ENCODE results near the gene SQSTM1. TPM values are rescaled to one million over a fixed set of nuclear protein-coding genes. Genes with fewer than 3 reads are reported as not detected.

Gene SQSTM1
- total RNA-seq, 2 experiments from 2014 or later: 70.6 to 87.6 TPM

GRCh38 chr5:179795049-179795862, 25.4 kb upstream of the SQSTM1 start:
- Mint-ChIP-seq H3K36me3 (ENCODE audit: low read depth) (peaks cover 18% of the 10 kb centered on the region), H3K27me3 (no peaks in the 10 kb centered on the region), H3K27ac (no peak overlapping the region), H3K9me3 (ENCODE audit: low read depth) (no peaks in the 10 kb centered on the region), H3K4me1 (peaks cover 25% of the 10 kb centered on the region), H3K4me3 (peak overlapping the region; percentile 55)
- ChIA-PET CTCF (interaction anchor here (0.6 to 1.6 kb wide), 5 partner anchors 8 to 295 kb away, joined by 3 to 5 read pairs (median 3); partner anchors contain the start of gene MAML1), POLR2A (no interaction called here)
- ATAC-seq (peak; percentile 2), DNase-seq (peak; percentile 36)
- intact Hi-C loops (cut with DNase I, micrococcal nuclease): loop anchor here in 1 of 2 experiments (5.0 kb wide), 1 partner anchor 118 kb away; no protein-coding TSS in a partner anchor

DNA sequence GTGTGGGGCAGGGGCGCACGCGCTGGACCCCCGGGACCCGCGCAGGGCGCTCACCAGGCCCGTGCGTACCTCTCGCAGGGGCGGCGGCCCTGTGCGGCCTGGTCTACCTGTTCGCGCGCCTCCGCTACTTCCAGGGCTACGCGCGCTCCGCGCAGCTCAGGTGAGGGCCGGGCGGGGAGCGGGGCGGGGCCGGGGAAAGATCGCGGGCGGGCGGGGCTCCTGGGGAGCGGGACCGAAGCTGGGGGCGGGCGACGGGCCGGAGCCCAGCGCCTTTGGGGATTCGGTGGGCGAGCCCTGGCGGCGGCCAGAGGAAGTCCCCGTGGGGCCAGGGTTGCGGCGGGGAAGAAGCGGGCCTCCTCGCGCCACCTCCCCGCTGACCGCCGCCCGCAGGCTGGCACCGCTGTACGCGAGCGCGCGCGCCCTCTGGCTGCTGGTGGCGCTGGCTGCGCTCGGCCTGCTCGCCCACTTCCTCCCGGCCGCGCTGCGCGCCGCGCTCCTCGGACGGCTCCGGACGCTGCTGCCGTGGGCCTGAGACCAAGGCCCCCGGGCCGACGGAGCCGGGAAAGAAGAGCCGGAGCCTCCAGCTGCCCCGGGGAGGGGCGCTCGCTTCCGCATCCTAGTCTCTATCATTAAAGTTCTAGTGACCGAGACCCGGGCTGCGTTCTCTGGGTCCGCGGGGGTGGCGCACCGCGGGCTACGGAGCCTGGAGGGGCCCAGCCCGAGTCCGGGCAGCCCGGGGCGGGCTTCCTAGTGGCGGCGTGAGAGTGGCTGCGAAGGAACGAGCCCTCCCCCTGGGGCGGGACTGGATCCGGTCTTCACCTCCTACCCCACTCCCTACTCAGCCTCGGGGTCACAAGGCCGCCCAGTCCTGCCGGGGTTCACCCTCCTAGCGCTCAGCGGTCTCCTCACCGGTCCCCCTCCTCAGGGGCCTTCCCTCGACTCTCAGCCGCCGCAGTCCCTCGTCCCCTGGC, 24.6 kb upstream of the SQSTM1 start:
- H3K27me3 Mint-ChIP-seq: no peaks in the 10 kb centered on the region
- DNase-seq (peak; percentile 87), ATAC-seq (peak; percentile 80)
- ChIA-PET CTCF (interaction anchor here (0.5 to 2.1 kb wide), 11 partner anchors 14 to 251 kb away, joined by 3 to 13 read pairs (median 3); no protein-coding TSS in a partner anchor), POLR2A (no interaction called here)
- H3K9me3 Mint-ChIP-seq (ENCODE audit: low read depth): no peaks in the 10 kb centered on the region
- peak overlapping the region; percentile 64 for H3K4me3 Mint-ChIP-seq
- intact Hi-C loops (cut with DNase I, micrococcal nuclease): loop anchor here (1.0 to 5.0 kb wide), 8 partner anchors 11 to 137 kb away; partner anchors contain the start of genes CANX (in 1 of the 2), MAML1 (in 1 of the 2) and TBC1D9B (in 1 of the 2)
- H3K4me1 Mint-ChIP-seq: peaks cover 25% of the 10 kb centered on the region
- H3K36me3 Mint-ChIP-seq (ENCODE audit: low read depth): peaks cover 18% of the 10 kb centered on the region
- no peak overlapping the region for H3K27ac Mint-ChIP-seq

- intact Hi-C loops (cut with DNase I, micrococcal nuclease): loop anchor here (1.0 to 5.0 kb wide), 8 partner anchors 10 to 138 kb away; partner anchors contain the start of genes CANX (in 1 of the 2), MAML1 (in 1 of the 2) and TBC1D9B (in 1 of the 2)
- Mint-ChIP-seq H3K4me3 (peak overlapping the region; percentile 64), H3K36me3 (ENCODE audit: low read depth) (peaks cover 20% of the 10 kb centered on the region), H3K9me3 (ENCODE audit: low read depth) (no peaks in the 10 kb centered on the region), H3K27me3 (no peaks in the 10 kb centered on the region), H3K27ac (no peak overlapping the region), H3K4me1 (peaks cover 30% of the 10 kb centered on the region)
- DNase-seq: no peak
- ATAC-seq: no peak
- ChIA-PET POLR2A (no interaction called here), CTCF (interaction anchor here (0.5 to 2.1 kb wide), 9 partner anchors 14 to 109 kb away, joined by 3 to 13 read pairs (median 4); no protein-coding TSS in a partner anchor)
Observed at GRCh38 chr5:179796877-179797608, 23.7 kb upstream of the SQSTM1 start.

DNA sequence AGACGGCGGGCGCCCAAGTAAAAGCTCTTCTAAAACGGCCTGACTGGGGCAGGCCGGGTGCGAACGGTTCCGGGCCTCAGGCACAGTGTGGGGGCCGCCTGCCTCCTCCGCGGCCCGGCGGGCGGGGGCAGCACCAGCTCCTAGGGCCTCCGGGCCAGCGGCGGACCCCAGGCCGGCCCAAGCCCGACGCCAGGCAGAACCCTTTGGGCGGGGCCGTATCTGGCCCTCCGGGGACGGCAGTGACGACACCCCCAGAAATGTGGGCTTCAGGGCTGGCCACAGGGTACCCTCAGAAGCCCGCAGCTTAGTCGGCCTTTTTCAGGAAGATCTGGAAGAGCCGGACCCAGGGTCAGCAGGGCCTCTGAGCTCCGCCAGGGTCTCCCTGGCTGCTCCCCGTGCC, 23.0 kb upstream of the SQSTM1 start:
- Mint-ChIP-seq H3K4me3 (no peak overlapping the region), H3K9me3 (ENCODE audit: low read depth) (no peaks in the 10 kb centered on the region), H3K36me3 (ENCODE audit: low read depth) (peaks cover 20% of the 10 kb centered on the region), H3K27me3 (no peaks in the 10 kb centered on the region), H3K4me1 (peaks cover 37% of the 10 kb centered on the region), H3K27ac (no peak overlapping the region)
- ATAC-seq (no peak), DNase-seq (no peak)
- intact Hi-C loops (cut with DNase I, micrococcal nuclease): loop anchor here (2.0 to 5.0 kb wide), 3 partner anchors 35 to 139 kb away; no protein-coding TSS in a partner anchor
- POLR2A ChIA-PET: no interaction called here
- CTCF ChIA-PET: interaction anchor here (1.1 to 2.1 kb wide), 4 partner anchors 29 to 65 kb away, joined by 3 to 13 read pairs (median 4); no protein-coding TSS in a partner anchor

DNA sequence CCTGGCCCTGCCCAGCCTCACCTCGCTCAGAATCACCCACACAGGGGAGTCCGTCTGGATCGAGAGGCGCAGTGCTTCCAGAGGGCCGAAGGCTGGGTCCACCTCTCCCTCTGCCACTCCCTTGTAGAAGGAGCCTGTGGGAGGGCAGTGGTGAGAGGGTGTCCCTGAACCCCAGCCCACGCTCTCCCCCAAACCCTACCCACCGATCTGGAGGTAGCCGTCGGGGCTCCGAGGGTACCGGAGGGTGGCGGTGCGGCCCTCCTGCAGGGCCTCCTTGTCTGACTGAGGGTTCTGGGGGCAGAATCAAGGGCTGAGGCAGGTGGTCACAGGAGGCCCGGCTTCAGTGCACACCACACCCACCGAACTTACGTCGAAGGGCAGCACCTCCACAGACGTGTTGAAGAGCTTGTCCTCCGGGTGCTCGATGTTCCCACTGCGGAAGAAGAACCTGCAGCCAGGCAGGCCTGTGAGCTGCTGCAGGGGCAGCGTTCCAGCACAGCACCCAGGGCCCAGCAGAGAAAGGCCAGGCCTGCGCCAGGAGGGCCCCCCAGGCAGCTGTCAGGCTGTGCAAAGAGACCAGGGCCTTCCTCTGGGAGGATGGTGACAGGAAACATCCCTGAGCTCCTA, 22.4 kb upstream of the SQSTM1 start:
- H3K9me3 Mint-ChIP-seq (ENCODE audit: low read depth): no peaks in the 10 kb centered on the region
- intact Hi-C loops (cut with DNase I, micrococcal nuclease): loop anchor here in 1 of 2 experiments (5.0 kb wide), 1 partner anchor 121 kb away; no protein-coding TSS in a partner anchor
- H3K4me1 Mint-ChIP-seq: peaks cover 38% of the 10 kb centered on the region
- H3K27ac Mint-ChIP-seq: no peak overlapping the region
- DNase-seq (no peak), ATAC-seq (no peak)
- no peak overlapping the region for H3K4me3 Mint-ChIP-seq
- ChIA-PET CTCF (interaction anchor here (0.6 to 2.1 kb wide), 3 partner anchors 35 to 160 kb away, joined by 3 to 13 read pairs (median 4); no protein-coding TSS in a partner anchor), POLR2A (no interaction called here)
- no peaks in the 10 kb centered on the region for H3K27me3 Mint-ChIP-seq
- H3K36me3 Mint-ChIP-seq (ENCODE audit: low read depth): peaks cover 20% of the 10 kb centered on the region

DNA sequence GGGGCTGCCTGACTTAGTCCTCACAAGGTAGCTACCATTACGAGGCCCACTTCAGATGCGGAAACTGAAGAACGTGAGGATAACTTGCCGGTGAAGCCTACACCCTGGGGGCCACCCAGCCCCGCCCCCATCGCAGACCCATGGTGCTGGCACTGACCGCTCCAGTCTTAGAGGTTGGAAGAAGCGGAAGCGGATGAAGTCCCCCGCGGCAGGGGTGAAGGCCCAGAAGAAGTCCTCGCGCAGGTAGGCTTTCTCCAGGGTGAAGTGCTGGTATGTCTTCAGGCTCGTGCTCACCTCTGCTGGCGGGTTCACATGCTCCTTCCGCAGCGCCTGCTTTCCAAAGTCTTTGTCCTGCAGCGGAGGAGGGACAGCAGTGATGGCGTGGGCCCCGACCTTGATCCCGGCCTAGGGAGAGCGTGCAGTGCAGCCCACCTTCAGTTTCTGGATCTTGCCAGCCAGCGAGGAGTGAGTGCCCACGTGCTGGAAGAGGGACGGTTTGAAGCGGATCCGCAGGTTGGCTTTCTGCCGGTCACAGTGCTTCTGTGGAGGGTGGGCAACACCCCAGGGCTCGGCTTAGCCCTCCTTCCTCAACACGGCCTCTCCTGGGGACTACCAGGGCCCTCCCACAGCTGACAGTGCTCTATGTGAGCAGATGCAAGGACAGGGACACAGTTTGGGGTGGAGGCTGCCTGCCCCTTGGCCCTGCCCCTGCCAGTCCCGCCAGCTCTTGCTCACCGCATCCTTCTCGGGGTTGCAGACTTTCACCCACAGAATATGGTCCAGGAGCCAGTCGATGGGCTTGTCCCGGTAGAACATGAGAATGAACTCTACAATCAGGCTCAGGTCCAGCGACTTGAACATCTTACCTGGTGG, 21.7 kb upstream of the SQSTM1 start:
- intact Hi-C loops (cut with DNase I, micrococcal nuclease): loop anchor here in 1 of 2 experiments (5.0 kb wide), 1 partner anchor 122 kb away; no protein-coding TSS in a partner anchor
- H3K9me3 Mint-ChIP-seq (ENCODE audit: low read depth): no peaks in the 10 kb centered on the region
- no peaks in the 10 kb centered on the region for H3K27me3 Mint-ChIP-seq
- no peak overlapping the region for H3K27ac Mint-ChIP-seq
- peaks cover 20% of the 10 kb centered on the region for H3K36me3 Mint-ChIP-seq (ENCODE audit: low read depth)
- ChIA-PET CTCF (interaction anchor here (0.5 to 0.8 kb wide), 3 partner anchors 67 to 429 kb away, joined by 3 to 4 read pairs (median 4); no protein-coding TSS in a partner anchor), POLR2A (no interaction called here)
- no peak overlapping the region for H3K4me3 Mint-ChIP-seq
- H3K4me1 Mint-ChIP-seq: peaks cover 36% of the 10 kb centered on the region
- ATAC-seq: no peak
- DNase-seq: no peak

DNA sequence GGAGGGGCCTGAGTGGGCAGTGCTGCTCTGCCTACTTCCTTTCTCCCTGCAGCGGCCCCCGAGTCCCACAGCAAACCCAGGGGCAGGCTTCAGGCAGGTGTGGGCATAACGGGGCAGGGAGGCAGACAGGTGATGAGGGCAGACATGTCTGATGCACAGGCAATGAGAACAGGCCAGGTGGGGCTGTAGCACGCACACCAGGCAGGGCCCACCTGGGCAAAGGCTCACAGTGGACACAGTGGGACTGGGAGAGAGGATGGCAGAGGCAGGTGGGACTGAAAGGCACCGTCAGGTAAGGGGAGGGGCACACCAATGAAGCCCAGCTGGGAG, 21.1 kb upstream of the SQSTM1 start:
- ATAC-seq (no peak), DNase-seq (no peak)
- Mint-ChIP-seq H3K4me1 (peaks cover 38% of the 10 kb centered on the region), H3K36me3 (ENCODE audit: low read depth) (peaks cover 20% of the 10 kb centered on the region), H3K27me3 (no peaks in the 10 kb centered on the region), H3K4me3 (no peak overlapping the region), H3K9me3 (ENCODE audit: low read depth) (no peaks in the 10 kb centered on the region), H3K27ac (no peak overlapping the region)
- intact Hi-C loops (cut with DNase I, micrococcal nuclease): loop anchor here in 1 of 2 experiments (5.0 kb wide), 1 partner anchor 122 kb away; no protein-coding TSS in a partner anchor
- POLR2A ChIA-PET: no interaction called here
- CTCF ChIA-PET: interaction anchor here (2.7 kb wide), 1 partner anchor 20 kb away, joined by 10 read pairs; the partner anchor contains the start of gene SQSTM1

DNA sequence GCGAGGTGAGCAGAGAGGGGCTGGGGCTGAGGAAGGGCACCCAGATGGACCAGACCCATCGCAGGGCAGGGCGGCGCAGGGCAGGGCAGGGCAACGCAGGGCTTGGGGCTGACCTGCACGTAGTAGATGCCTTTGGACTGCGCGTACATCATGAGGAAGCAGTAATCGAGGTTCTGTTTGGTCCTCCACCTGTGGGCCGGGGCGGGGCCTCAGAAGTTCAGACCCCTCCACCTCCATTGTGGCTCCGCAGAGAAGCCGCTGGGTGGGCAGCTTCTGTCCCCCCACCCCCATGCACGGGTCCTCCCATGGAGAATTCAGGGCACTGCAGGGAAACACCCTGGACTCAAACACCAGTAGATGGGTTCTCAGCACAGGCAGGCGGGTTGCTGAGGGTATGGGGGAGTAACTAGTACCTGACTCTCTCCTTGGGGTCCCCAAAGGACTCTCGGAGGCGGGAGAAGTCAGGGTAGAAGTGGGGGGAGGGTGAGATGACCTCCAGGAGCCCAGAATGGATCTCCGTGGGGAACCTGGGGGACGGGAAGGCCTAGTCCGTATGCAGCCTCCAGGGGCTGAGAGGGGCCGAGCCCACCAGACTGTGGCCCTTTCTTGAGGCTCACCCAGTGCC, 20.5 kb upstream of the SQSTM1 start:
- Mint-ChIP-seq H3K9me3 (ENCODE audit: low read depth) (no peaks in the 10 kb centered on the region), H3K4me1 (peaks cover 39% of the 10 kb centered on the region), H3K27ac (no peak overlapping the region), H3K36me3 (ENCODE audit: low read depth) (peaks cover 20% of the 10 kb centered on the region), H3K27me3 (no peaks in the 10 kb centered on the region), H3K4me3 (no peak overlapping the region)
- POLR2A ChIA-PET: no interaction called here
- ATAC-seq (no peak), DNase-seq (no peak)
- CTCF ChIA-PET: interaction anchor here (1.1 to 2.7 kb wide), 2 partner anchors 20 to 407 kb away, joined by 3 to 10 read pairs; partner anchors contain the start of gene SQSTM1
- intact Hi-C loops (cut with DNase I, micrococcal nuclease): loop anchor here (5.0 kb wide), 3 partner anchors 37 to 292 kb away; partner anchors contain the start of gene RNF130 (in 1 of the 2)

GRCh38 chr5:179800696-179801201, 20.0 kb upstream of the SQSTM1 start:
- Mint-ChIP-seq H3K4me3 (no peak overlapping the region), H3K27ac (no peak overlapping the region), H3K36me3 (ENCODE audit: low read depth) (peaks cover 20% of the 10 kb centered on the region), H3K27me3 (no peaks in the 10 kb centered on the region), H3K9me3 (ENCODE audit: low read depth) (no peaks in the 10 kb centered on the region), H3K4me1 (peaks cover 41% of the 10 kb centered on the region)
- DNase-seq: no peak
- CTCF ChIA-PET: interaction anchor here (1.1 to 2.7 kb wide), 5 partner anchors 19 to 406 kb away, joined by 3 to 14 read pairs (median 10); partner anchors contain the start of genes MRNIP and SQSTM1
- intact Hi-C loops (cut with DNase I, micrococcal nuclease): loop anchor here (5.0 kb wide), 3 partner anchors 37 to 292 kb away; partner anchors contain the start of gene RNF130 (in 1 of the 2)
- no peak for ATAC-seq
- POLR2A ChIA-PET: no interaction called here
